Measurements from ENCODE around the gene NPC1L1. TPM values are rescaled to one million over a fixed set of nuclear protein-coding genes. Genes with fewer than 3 reads are reported as not detected.

NPC1L1 gene
- total and polyA plus RNA-seq, 2 donors (not counting 1 experiment from before 2014, with no cell fraction given), result 0.07 TPM; not detected in 1

DNA sequence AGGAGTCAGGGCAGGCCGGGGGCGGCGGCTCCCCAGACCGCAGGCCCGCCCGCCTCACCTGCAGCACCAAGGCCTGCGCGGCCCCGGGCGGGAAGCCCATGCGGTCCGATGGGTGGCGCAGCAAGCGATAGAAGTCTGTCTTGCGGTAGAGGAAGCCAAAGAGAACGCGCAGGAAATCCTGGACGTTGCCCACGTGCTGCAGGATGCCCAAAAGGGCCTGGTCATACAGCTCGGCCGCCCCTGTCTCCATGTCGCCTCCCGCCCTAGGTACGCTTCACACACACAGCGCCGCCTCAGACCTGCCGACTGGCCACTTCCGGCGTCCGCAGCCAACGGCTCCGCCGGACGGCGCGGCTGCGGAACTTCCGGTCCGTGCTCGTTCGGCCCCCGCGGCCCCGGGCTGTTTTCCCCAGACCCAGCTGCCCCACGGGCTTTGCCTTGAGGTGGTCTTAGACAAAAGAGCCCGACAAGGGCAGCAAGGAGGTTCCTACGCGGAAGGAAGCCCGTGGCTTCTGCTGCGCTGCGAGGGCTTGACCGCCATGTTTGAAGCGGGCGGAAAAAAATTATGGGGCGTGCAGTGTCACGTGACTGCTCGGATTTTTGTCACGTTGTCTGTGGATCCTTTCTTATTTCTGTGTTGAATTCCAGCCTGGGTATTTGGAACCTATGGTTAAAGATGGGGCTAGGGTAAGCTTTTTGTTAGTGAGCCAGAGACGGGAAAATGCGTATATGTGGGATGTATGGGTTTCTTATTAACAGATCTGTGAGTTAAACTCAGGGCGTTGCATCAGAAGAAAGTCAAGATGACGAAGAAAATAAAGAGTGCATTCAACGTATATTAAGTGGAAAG is 50.6 kb downstream of the NPC1L1 start, which contains the start of gene NUDCD3:
Gene NUDCD3, minus strand, starts transcription at position 308 of the 850 bp plus-strand sequence. Its CDS starts 58 bp downstream, at position 250.
- WGBS (ENCODE audit: insufficient coverage), result under 1% methylated on average over 61 of the region's 63 CpGs
- H3K27me3 Mint-ChIP-seq, result peaks cover 8% of the 10 kb centered on the region

More for the DNA sequence above, 50.6 kb downstream of the NPC1L1 start, which contains the start of gene NUDCD3:
- ATAC-seq (ENCODE audit: low read depth) (peak; percentile 84), DNase-seq (peak; percentile 91)
- Mint-ChIP-seq H3K4me1 (peaks cover 44% of the 10 kb centered on the region), H3K4me3 (peak within 1 kb of the TSS; percentile 91), H3K27ac (peak within 1 kb of the TSS; percentile 93), H3K9me3 (ENCODE audit: insufficient read depth) (no peaks in the 10 kb centered on the region)
- H3K36me3 ChIP-seq (replicated peaks in 1 of 2; ENCODE audit: control extremely low read depth in 1 of 2, control insufficient read depth in 1 of 2, extremely low read depth in 1 of 2, insufficient read depth in 2 of 2, low read length in 1 of 2), result peaks cover 0 to 13% of the 10 kb centered on the region in 2 experiments
- H3K9ac ChIP-seq (ENCODE audit: low read length), result peak within 1 kb of the TSS; percentile 90
- peak within 1 kb of the TSS; percentile 89 to 98 (median 93) for H3K4me3 ChIP-seq (ENCODE audit: control extremely low read depth in 1 of 5, extremely low read depth in 1 of 5, insufficient read depth in 1 of 5, low read depth in 2 of 5, low read length in 4 of 5)
- peaks cover 0 to 6% (median 3%) of the 10 kb centered on the region in 4 experiments for H3K27me3 ChIP-seq (replicated peaks in 1 of 4; ENCODE audit: control extremely low read depth in 1 of 4, control insufficient read depth in 3 of 4, insufficient read depth in 4 of 4, low read length in 3 of 4)
- H3K4me2 ChIP-seq (replicated peaks; ENCODE audit: low read depth, low read length, poor library complexity, severe bottlenecking), result peak within 1 kb of the TSS; percentile 76
- intact Hi-C loops (cut with micrococcal nuclease), result loop anchor here (1.0 to 10.0 kb wide), 12 partner anchors 74 to 1578 kb away; partner anchors contain the start of genes C7orf25, H2AZ2, MRPS24 and POLM
- H3K4me1 ChIP-seq (ENCODE audit: control insufficient read depth in 2 of 2, insufficient read depth in 2 of 2, low read length in 2 of 2), result peaks cover 19 to 28% of the 10 kb centered on the region in 2 donors
- H3K79me2 ChIP-seq (ENCODE audit: control insufficient read depth, insufficient read depth, low read length), result peaks cover 41% of the 10 kb centered on the region
- POLR2A ChIA-PET, result interaction anchor here (0.6 to 1.8 kb wide), 6 partner anchors 11 to 509 kb away, joined by 3 to 4 read pairs (median 4); partner anchors contain the start of genes DDX56, TMED4 and YKT6
- no peaks in the 10 kb centered on the region for H3K9me3 ChIP-seq (ENCODE audit: control extremely low read depth in 1 of 3, control insufficient read depth in 2 of 3, insufficient read depth in 1 of 3, low read length in 2 of 3)
- no peak for TF ChIP-seq EZH2 (IDR thresholded peaks at IDR 0.05; ENCODE audit: borderline replicate concordance, insufficient read depth, low read depth, low read length, poor library complexity, severe bottlenecking)
- TF ChIP-seq, protein P1, sequence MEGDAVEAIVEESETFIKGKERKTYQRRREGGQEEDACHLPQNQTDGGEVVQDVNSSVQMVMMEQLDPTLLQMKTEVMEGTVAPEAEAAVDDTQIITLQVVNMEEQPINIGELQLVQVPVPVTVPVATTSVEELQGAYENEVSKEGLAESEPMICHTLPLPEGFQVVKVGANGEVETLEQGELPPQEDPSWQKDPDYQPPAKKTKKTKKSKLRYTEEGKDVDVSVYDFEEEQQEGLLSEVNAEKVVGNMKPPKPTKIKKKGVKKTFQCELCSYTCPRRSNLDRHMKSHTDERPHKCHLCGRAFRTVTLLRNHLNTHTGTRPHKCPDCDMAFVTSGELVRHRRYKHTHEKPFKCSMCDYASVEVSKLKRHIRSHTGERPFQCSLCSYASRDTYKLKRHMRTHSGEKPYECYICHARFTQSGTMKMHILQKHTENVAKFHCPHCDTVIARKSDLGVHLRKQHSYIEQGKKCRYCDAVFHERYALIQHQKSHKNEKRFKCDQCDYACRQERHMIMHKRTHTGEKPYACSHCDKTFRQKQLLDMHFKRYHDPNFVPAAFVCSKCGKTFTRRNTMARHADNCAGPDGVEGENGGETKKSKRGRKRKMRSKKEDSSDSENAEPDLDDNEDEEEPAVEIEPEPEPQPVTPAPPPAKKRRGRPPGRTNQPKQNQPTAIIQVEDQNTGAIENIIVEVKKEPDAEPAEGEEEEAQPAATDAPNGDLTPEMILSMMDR (IDR thresholded peaks at IDR 0.05), result peak; percentile 27
- CTCF ChIA-PET, result interaction anchor here (1.1 to 2.9 kb wide), 7 partner anchors 13 to 1578 kb away, joined by 3 to 14 read pairs (median 4); partner anchors contain the start of gene YKT6
- H2AFZ ChIP-seq (ENCODE audit: insufficient read depth, low read depth, low read length, poor library complexity, severe bottlenecking), result peak within 1 kb of the TSS; percentile 98
- peak within 1 kb of the TSS; percentile 93 to 94 for H3K27ac ChIP-seq (ENCODE audit: low read length in 2 of 2)
- peaks cover 33% of the 10 kb centered on the region for H4K20me1 ChIP-seq (ENCODE audit: control insufficient read depth, insufficient read depth, low read length, poor library complexity, severe bottlenecking)

All from B cell (primary cell).